ENCODE measurements around the gene FAM120AOS. TPM values are rescaled to one million over a fixed set of nuclear protein-coding genes. Genes with fewer than 3 reads are reported as not detected.

FAM120AOS gene
- total RNA-seq, 1 donor from 2014 or later: 38.7 TPM

DNA sequence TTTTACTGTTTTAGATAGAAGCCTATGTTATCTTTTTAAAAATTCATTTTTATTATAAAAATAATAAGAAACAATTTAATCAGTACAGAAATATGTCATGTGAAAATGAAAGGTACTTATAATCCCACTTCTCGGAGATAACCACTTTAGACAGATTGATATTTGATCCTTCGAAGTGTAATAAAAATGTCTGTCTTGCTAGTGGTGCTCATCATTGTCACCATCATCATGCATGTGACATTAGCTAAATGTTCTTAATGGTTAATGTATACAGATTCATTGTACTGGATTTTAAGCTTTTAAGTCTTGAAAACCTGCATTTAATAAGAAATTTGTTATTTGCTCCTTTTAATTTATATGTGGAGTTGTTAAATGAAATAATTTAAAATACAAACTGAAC is 30.1 kb upstream of the FAM120AOS start:
- peaks cover 11% of the 10 kb centered on the region for H3K4me1 Mint-ChIP-seq (ENCODE audit: unreplicated experiment)
- H3K27ac Mint-ChIP-seq (ENCODE audit: unreplicated experiment): no peak overlapping the region
- no peaks in the 10 kb centered on the region for H3K9me3 Mint-ChIP-seq (ENCODE audit: unreplicated experiment)
- H3K4me3 Mint-ChIP-seq (ENCODE audit: unreplicated experiment): no peak overlapping the region
- TF ChIP-seq, protein P1, sequence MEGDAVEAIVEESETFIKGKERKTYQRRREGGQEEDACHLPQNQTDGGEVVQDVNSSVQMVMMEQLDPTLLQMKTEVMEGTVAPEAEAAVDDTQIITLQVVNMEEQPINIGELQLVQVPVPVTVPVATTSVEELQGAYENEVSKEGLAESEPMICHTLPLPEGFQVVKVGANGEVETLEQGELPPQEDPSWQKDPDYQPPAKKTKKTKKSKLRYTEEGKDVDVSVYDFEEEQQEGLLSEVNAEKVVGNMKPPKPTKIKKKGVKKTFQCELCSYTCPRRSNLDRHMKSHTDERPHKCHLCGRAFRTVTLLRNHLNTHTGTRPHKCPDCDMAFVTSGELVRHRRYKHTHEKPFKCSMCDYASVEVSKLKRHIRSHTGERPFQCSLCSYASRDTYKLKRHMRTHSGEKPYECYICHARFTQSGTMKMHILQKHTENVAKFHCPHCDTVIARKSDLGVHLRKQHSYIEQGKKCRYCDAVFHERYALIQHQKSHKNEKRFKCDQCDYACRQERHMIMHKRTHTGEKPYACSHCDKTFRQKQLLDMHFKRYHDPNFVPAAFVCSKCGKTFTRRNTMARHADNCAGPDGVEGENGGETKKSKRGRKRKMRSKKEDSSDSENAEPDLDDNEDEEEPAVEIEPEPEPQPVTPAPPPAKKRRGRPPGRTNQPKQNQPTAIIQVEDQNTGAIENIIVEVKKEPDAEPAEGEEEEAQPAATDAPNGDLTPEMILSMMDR (IDR thresholded peaks at IDR 0.05; ENCODE audit: unreplicated experiment): no peak
- peaks cover 7% of the 10 kb centered on the region for H3K36me3 Mint-ChIP-seq (ENCODE audit: low read depth, unreplicated experiment)
- H3K27me3 Mint-ChIP-seq (ENCODE audit: unreplicated experiment): peaks cover 2% of the 10 kb centered on the region
- DNase-seq (ENCODE audit: low spot score): no peak

DNA sequence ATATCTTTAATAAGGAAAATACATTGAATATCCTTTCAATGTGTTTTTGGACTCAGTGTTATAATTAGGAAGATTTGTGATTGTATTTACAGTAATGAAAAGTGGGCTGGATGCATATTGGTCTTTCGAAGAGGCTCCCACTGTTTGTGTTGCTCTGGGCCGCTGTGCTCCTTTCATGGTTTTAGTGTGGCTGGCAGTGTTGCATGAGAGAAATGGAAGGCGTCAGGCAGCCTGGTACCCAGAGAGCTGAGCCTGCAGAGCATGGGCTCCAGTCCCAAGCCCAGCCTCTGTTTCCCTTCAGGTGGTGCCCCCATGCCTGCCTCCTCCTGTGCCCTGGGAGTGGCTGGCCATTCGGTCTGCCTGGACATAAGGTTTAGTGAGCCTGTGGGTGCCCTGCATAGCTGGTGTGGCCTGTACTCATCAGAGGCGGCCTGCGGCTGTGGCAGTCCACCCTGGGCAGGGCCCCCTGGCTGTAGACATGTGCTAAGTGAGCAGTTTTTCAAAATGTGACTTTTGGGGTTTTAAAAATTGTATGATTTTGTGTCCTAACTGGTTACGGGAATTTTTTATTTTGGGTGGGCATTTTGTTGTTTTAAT is 27.4 kb upstream of the FAM120AOS start:
- peaks cover 7% of the 10 kb centered on the region for H3K36me3 Mint-ChIP-seq (ENCODE audit: low read depth, unreplicated experiment)
- no peak for DNase-seq (ENCODE audit: low spot score)
- H3K4me1 Mint-ChIP-seq (ENCODE audit: unreplicated experiment): peaks cover 4% of the 10 kb centered on the region
- no peaks in the 10 kb centered on the region for H3K9me3 Mint-ChIP-seq (ENCODE audit: unreplicated experiment)
- H3K4me3 Mint-ChIP-seq (ENCODE audit: unreplicated experiment): no peak overlapping the region
- H3K27ac Mint-ChIP-seq (ENCODE audit: unreplicated experiment): no peak overlapping the region
- peaks cover 1% of the 10 kb centered on the region for H3K27me3 Mint-ChIP-seq (ENCODE audit: unreplicated experiment)
- TF ChIP-seq, protein P1 (IDR thresholded peaks at IDR 0.05; ENCODE audit: unreplicated experiment): no peak

DNA sequence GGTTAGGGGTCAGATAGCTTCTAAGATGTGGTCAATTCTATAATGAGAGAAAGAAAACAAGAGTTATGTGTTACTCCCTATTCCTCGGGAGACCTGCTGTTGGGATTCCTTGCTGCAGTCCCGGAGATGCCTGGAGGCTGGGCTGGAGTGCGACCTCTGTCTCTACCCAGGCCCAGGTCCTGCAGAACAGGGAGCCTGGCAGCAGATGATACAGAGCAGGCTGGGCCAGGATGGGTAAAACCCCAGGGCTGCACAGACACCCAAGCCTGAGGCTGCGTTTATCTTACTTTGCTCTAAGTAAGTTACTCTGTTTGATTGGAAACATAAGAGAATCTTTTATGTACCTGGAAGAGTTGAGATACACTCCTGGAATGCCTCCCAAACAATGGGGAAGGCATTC is 26.9 kb upstream of the FAM120AOS start:
- Mint-ChIP-seq H3K27ac (ENCODE audit: unreplicated experiment) (no peak overlapping the region), H3K9me3 (ENCODE audit: unreplicated experiment) (no peaks in the 10 kb centered on the region), H3K36me3 (ENCODE audit: low read depth, unreplicated experiment) (peaks cover 3% of the 10 kb centered on the region), H3K27me3 (ENCODE audit: unreplicated experiment) (peaks cover 1% of the 10 kb centered on the region), H3K4me1 (ENCODE audit: unreplicated experiment) (peaks cover 4% of the 10 kb centered on the region), H3K4me3 (ENCODE audit: unreplicated experiment) (no peak overlapping the region)
- TF ChIP-seq, protein P1 (IDR thresholded peaks at IDR 0.05; ENCODE audit: unreplicated experiment): no peak
- DNase-seq (ENCODE audit: low spot score): no peak

DNA sequence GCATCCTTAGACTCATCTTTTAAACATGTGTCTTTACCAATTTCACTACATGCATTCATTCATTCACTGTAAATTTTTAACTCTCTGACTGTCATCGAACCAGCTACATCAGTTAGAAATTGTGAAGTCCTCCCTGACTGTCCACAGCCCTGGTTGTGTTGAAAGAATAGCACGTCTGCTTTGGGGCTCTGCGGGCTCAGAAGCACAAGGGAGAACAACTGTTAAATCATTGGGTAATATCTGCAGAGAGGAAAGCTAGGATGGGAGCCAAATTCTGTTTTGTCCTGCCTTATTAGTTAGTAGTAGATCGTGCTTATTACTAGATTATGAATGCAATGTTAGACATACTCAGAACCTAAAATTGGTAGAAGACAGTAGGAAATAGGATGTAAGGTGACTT is 26.3 kb upstream of the FAM120AOS start:
- H3K9me3 Mint-ChIP-seq (ENCODE audit: unreplicated experiment): no peaks in the 10 kb centered on the region
- no peak for DNase-seq (ENCODE audit: low spot score)
- TF ChIP-seq, protein P1 (IDR thresholded peaks at IDR 0.05; ENCODE audit: unreplicated experiment): no peak
- no peak overlapping the region for H3K4me3 Mint-ChIP-seq (ENCODE audit: unreplicated experiment)
- peaks cover 1% of the 10 kb centered on the region for H3K27me3 Mint-ChIP-seq (ENCODE audit: unreplicated experiment)
- H3K4me1 Mint-ChIP-seq (ENCODE audit: unreplicated experiment): peaks cover 4% of the 10 kb centered on the region
- no peak overlapping the region for H3K27ac Mint-ChIP-seq (ENCODE audit: unreplicated experiment)
- H3K36me3 Mint-ChIP-seq (ENCODE audit: low read depth, unreplicated experiment): no peaks in the 10 kb centered on the region

DNA sequence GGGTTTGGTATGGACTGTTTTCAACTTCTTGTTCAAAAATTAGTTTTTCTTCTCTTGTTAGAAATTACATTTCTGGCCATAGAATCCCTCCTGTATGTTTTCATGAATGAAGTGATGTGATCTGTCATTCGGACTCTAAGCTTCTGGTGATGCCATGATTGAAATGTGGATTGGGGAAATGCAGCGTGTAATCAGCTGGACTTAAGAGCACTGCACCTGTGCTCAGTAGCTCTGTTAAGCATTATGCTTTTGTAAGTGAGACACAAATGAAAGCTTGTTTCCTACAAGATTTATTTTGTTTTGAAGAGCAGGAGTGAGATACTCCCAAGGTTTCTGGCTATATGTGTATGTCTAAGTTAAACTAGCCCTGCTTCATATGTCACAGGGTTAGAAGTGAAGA is 24.0 kb upstream of the FAM120AOS start:
- DNase-seq (ENCODE audit: low spot score): no peak
- no peaks in the 10 kb centered on the region for H3K9me3 Mint-ChIP-seq (ENCODE audit: unreplicated experiment)
- H3K4me1 Mint-ChIP-seq (ENCODE audit: unreplicated experiment): peaks cover 4% of the 10 kb centered on the region
- H3K4me3 Mint-ChIP-seq (ENCODE audit: unreplicated experiment): no peak overlapping the region
- TF ChIP-seq, protein P1 (IDR thresholded peaks at IDR 0.05; ENCODE audit: unreplicated experiment): no peak
- H3K27me3 Mint-ChIP-seq (ENCODE audit: unreplicated experiment): peaks cover 1% of the 10 kb centered on the region
- H3K27ac Mint-ChIP-seq (ENCODE audit: unreplicated experiment): no peak overlapping the region
- H3K36me3 Mint-ChIP-seq (ENCODE audit: low read depth, unreplicated experiment): no peaks in the 10 kb centered on the region

All from endothelial cell (in vitro differentiated cells).